ENCODE results near the gene TMEM63C. TPM values are rescaled to one million over a fixed set of nuclear protein-coding genes. Genes with fewer than 3 reads are reported as not detected.
"Not testable (repeated sequence)": the region's sequence is repeated elsewhere in the genome, so short reads cannot be mapped to it uniquely, and the experiment has no call there.

Gene TMEM63C
- total RNA-seq, 1 donor from 2014 or later, result 0.63 TPM

DNA sequence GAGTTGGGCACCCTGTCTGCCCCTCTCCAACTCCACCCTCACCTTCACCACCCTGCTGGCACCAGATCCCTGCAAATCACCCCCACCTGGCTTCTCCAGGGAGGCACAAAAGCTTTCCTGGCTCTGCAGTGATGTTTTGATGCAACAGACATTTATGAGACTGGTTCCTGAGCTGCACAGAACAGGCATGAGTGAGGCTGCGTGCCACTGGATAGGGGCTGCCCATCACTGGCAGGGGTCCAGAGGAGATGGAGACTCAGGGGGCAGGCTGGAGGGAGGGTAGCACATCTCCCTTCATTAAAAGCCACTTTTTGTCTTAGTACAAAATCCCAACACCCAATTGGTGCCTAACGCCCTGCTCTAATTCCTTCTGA is 22.7 kb upstream of the TMEM63C start:
- no peaks in the 10 kb centered on the region for H3K9me3 ChIP-seq (replicated peaks)
- no peak overlapping the region for H3K4me3 ChIP-seq
- no peak for DNase-seq
- H3K27ac ChIP-seq (replicated peaks), result no peak overlapping the region
- no peaks in the 10 kb centered on the region for H3K36me3 ChIP-seq
- peaks cover 77% of the 10 kb centered on the region for H3K27me3 ChIP-seq (ENCODE audit: low read depth)
- peaks cover 18% of the 10 kb centered on the region for H3K4me1 ChIP-seq
- TF ChIP-seq, protein P1, sequence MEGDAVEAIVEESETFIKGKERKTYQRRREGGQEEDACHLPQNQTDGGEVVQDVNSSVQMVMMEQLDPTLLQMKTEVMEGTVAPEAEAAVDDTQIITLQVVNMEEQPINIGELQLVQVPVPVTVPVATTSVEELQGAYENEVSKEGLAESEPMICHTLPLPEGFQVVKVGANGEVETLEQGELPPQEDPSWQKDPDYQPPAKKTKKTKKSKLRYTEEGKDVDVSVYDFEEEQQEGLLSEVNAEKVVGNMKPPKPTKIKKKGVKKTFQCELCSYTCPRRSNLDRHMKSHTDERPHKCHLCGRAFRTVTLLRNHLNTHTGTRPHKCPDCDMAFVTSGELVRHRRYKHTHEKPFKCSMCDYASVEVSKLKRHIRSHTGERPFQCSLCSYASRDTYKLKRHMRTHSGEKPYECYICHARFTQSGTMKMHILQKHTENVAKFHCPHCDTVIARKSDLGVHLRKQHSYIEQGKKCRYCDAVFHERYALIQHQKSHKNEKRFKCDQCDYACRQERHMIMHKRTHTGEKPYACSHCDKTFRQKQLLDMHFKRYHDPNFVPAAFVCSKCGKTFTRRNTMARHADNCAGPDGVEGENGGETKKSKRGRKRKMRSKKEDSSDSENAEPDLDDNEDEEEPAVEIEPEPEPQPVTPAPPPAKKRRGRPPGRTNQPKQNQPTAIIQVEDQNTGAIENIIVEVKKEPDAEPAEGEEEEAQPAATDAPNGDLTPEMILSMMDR (IDR thresholded peaks at IDR 0.05; ENCODE audit: borderline replicate concordance), result no peak
- intact Hi-C loops (cut with micrococcal nuclease), result no loop called here

DNA sequence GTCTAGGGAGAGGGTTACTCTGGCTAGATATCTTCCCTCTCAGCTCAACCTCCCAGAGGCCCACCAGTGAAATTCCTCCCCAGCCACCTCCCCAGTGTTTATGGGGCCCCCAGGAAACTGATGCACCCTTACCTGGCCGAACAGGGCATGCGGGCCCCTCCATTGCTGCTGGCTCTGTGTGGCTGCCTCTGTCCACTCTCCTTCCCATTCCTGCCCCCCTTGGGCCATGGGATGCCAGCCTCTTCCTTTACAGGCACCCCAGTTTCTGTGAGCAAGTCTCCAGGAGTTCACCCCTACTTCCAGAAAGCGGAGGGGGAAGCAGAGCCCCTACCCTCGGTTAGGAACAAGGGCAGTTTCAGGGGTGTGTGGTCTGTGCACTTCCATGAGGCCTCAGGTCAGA is 20.6 kb upstream of the TMEM63C start:
- DNase-seq, result no peak
- TF ChIP-seq, protein P1 (IDR thresholded peaks at IDR 0.05; ENCODE audit: borderline replicate concordance), result no peak
- Histone ChIP-seq H3K36me3 (no peaks in the 10 kb centered on the region), H3K27ac (replicated peaks) (no peak overlapping the region), H3K27me3 (ENCODE audit: low read depth) (peaks cover 56% of the 10 kb centered on the region), H3K4me3 (no peak overlapping the region), H3K9me3 (replicated peaks) (no peaks in the 10 kb centered on the region), H3K4me1 (peaks cover 10% of the 10 kb centered on the region)
- intact Hi-C loops (cut with micrococcal nuclease), result no loop called here

DNA sequence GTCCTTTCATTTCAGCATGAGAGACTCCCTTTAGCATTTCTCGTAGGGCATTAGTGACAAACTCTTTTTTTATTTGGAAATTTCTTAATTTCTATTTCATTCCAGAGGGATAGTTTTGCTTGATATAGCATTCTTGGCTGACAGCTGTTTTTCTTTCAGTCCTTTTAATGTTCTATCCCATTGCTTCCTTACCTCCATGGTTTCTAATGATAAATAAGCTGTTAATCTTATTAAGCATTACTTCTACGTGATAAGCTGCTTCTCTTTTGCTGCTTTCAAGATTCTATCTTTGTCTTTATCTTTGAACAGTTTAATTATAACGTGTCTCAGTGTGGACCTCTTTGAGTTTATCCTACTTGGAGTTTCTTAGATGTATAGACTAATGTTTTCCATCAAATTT is 11.6 kb upstream of the TMEM63C start:
- no peak for DNase-seq
- H3K27me3 ChIP-seq (ENCODE audit: low read depth), result peaks cover 13% of the 10 kb centered on the region
- no peaks in the 10 kb centered on the region for H3K36me3 ChIP-seq
- peaks cover 25% of the 10 kb centered on the region for H3K9me3 ChIP-seq (replicated peaks)
- TF ChIP-seq, protein P1 (IDR thresholded peaks at IDR 0.05; ENCODE audit: borderline replicate concordance), result no peak
- no peak overlapping the region for H3K27ac ChIP-seq (replicated peaks)
- intact Hi-C loops (cut with micrococcal nuclease), result no loop called here
- H3K4me1 ChIP-seq, result no peaks in the 10 kb centered on the region
- H3K4me3 ChIP-seq, result no peak overlapping the region

DNA sequence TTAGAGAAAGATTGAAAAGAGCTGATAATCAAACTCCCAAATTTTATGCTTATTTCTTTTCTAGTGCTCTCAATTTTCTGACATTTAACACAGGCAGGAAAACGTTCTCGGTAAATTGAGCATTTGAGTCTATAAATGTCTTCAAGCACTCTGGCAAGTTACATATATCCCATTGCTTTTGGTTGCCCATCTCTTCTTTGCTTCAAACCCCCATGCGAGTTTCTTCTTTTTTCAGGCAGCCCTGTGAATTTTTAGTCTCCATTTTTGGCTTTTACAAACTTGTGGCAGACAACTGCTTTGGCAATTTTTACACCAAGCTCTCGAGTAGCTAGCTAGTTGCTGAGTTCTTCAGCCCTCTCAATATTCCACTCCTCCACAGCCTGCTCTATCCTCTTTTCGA is 8.7 kb upstream of the TMEM63C start:
- TF ChIP-seq, protein P1 (IDR thresholded peaks at IDR 0.05; ENCODE audit: borderline replicate concordance), result no peak
- H3K27ac ChIP-seq (replicated peaks), result no peak overlapping the region
- DNase-seq, result no peak
- H3K9me3 ChIP-seq (replicated peaks), result peaks cover 25% of the 10 kb centered on the region
- H3K4me3 ChIP-seq, result no peak overlapping the region
- intact Hi-C loops (cut with micrococcal nuclease), result no loop called here
- H3K4me1 ChIP-seq, result no peaks in the 10 kb centered on the region
- no peaks in the 10 kb centered on the region for H3K36me3 ChIP-seq
- peaks cover 30% of the 10 kb centered on the region for H3K27me3 ChIP-seq (ENCODE audit: low read depth)

DNA sequence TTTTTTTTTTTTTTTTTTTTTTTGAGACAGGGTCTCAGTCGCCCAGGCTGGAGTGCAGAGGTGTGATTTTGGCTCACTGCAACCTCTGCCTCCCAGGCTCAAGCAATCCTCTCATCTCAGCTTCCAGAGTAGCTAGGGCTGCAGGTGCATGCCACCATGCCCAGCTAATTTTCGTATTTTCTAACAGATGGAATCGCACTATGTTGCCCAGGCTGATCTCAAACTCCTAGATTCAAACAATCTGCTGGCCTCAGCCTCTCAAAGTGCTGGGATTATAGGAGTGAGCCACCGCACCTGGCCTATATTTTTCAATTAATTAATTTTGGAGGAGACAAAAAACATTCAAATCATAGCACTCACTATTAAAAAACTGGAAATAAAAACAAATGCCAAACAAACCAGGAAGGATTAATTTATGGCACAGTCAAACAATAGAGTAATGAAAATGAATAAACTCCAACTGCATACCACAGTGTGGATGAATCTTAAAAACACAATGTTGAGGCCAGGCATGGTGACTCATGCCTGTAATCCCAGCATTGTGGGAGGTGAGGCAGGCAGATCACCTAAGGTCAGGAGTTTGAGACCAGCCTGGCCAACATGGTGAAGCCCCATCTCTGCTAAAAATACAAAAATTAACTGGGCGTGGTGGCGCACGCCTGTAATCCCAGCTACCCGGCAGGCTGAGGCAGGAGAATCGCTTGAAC is 7.5 kb upstream of the TMEM63C start:
- H3K36me3 ChIP-seq; DNase-seq; H3K4me1 ChIP-seq; H3K27ac ChIP-seq (replicated peaks); intact Hi-C loops (cut with micrococcal nuclease); H3K4me3 ChIP-seq: not testable (repeated sequence)
- Histone ChIP-seq H3K9me3 (replicated peaks) (peaks cover 18% of the 10 kb centered on the region), H3K27me3 (ENCODE audit: low read depth) (peaks cover 35% of the 10 kb centered on the region)

DNA sequence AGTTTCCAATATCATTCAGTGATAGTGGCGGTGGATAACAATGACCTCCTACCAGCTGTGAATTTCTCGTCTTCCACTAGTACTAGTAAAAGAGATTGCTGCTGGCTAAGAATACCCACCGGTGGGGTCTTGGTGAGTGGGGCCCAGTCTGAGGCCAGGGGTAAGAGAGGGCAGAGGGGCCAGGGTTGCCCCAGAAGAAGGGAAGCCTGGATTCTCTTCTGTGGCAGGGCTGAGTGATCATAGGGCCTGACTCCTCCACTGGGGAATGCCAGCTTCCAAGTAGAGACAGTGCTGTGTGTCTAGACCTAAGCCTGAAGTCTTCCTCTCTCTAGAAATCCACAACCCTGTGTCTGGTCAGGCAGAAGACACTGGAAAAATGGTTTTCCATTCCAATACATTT is 5.8 kb upstream of the TMEM63C start:
- TF ChIP-seq, protein P1 (IDR thresholded peaks at IDR 0.05; ENCODE audit: borderline replicate concordance), result no peak
- DNase-seq, result no peak
- intact Hi-C loops (cut with micrococcal nuclease), result no loop called here
- Histone ChIP-seq H3K27me3 (ENCODE audit: low read depth) (peaks cover 51% of the 10 kb centered on the region), H3K27ac (replicated peaks) (no peak overlapping the region), H3K9me3 (replicated peaks) (peaks cover under 1% of the 10 kb centered on the region), H3K4me3 (no peak overlapping the region), H3K36me3 (no peaks in the 10 kb centered on the region), H3K4me1 (no peaks in the 10 kb centered on the region)
